Uterus (tissue), 2 donors: ENCODE data around the gene REPS1.

Experiments
- POLR2A ChIP-seq, 2 donors: fragments of 450-650 bp; IDR thresholded peaks; one replicate each; pipeline ENCODE4 v1.6.1; 2016; ENCODE audit warnings: antibody characterized with exemption in 2 of 2, mild to moderate bottlenecking in 1 of 2, moderate library complexity in 1 of 2
- TF ChIP-seq, protein P1 (sequence below), 4 experiments: fragments of 200-600 bp in 2 of 4; fragments of 450-650 bp in 2 of 4; sonication (generic) in 2 of 4; IDR thresholded peaks; one replicate each; pipeline ENCODE4 v1.5.1; 2016 to 2019; ENCODE audit warnings: antibody characterized with exemption in 4 of 4, mild to moderate bottlenecking in 2 of 4, moderate library complexity in 1 of 4

DNA sequence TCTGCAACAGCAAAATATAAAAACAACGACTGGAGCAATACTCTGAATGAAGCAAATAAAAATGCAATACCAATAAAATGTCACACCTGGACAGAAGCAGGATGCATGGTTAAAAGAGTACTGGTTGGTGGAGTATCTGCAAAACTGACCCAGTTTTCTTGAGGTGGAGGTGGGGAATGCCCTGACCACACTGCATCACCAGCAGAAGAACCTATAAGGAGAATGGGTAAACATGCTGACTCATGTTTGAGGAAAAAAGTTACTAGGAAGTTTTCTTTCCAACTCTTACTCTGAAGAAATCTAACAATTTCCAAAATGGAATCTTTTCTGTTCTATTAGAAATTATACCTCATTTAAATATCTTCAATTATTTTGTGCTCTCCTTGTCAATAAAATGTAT, 43.6 kb downstream of the REPS1 start:
- TF ChIP-seq, protein P1, sequence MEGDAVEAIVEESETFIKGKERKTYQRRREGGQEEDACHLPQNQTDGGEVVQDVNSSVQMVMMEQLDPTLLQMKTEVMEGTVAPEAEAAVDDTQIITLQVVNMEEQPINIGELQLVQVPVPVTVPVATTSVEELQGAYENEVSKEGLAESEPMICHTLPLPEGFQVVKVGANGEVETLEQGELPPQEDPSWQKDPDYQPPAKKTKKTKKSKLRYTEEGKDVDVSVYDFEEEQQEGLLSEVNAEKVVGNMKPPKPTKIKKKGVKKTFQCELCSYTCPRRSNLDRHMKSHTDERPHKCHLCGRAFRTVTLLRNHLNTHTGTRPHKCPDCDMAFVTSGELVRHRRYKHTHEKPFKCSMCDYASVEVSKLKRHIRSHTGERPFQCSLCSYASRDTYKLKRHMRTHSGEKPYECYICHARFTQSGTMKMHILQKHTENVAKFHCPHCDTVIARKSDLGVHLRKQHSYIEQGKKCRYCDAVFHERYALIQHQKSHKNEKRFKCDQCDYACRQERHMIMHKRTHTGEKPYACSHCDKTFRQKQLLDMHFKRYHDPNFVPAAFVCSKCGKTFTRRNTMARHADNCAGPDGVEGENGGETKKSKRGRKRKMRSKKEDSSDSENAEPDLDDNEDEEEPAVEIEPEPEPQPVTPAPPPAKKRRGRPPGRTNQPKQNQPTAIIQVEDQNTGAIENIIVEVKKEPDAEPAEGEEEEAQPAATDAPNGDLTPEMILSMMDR (IDR thresholded peaks at IDR 0.05) = no peak
- TF ChIP-seq POLR2A (IDR thresholded peaks at IDR 0.05) = no peak
